Measurements from ENCODE around the gene VNN1. TPM values are rescaled to one million over a fixed set of nuclear protein-coding genes. Genes with fewer than 3 reads are reported as not detected.
"Not testable (repeated sequence)": the region's sequence is repeated elsewhere in the genome, so short reads cannot be mapped to it uniquely, and the experiment has no call there.

VNN1 gene
- total and polyA plus RNA-seq, 11 donors: 0.29 to 2.2 (median 0.49) TPM

DNA sequence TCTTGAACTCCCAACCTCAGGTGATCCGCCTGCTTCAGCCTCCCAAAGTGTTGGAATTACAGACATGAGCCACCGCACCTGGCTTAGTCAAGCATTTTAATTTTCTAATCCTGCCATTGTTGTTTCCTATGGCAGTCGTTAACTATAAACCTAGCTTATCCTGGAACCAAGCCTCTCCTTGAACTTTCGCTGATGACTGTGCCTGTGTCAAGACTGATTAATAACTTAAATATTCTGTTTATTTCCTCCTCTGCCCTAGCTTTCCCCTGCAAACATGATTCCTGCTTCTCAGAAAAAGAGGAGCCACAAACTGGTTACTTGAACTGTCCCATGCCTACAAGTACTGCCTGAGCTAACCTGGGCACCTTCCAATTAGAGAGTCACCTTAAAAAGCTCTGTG, 1.5 kb downstream of the VNN1 start:
- no peaks in the 10 kb centered on the region for H3K36me3 ChIP-seq
- peaks cover 0 to 9% (median 0%) of the 10 kb centered on the region in 12 donors for H3K9me3 ChIP-seq
- no peaks in the 10 kb centered on the region for H3K27me3 ChIP-seq
- no peak for DNase-seq
- ATAC-seq: no peak
- intact Hi-C loops (cut with DNase I): no loop called here
- no peak overlapping the region for H3K4me3 ChIP-seq
- 77 to 89% (median 81%) methylated on average over 4 of the region's 4 CpGs for WGBS, 4 donors
- H3K4me1 ChIP-seq: peaks cover 0 to 27% (median 0%) of the 10 kb centered on the region in 12 donors
- H3K27ac ChIP-seq: peak overlapping the region in 1 of 12 donors; percentile 89
- no peak for TF ChIP-seq POLR2A (IDR thresholded peaks at IDR 0.05)
- TF ChIP-seq, protein P1, sequence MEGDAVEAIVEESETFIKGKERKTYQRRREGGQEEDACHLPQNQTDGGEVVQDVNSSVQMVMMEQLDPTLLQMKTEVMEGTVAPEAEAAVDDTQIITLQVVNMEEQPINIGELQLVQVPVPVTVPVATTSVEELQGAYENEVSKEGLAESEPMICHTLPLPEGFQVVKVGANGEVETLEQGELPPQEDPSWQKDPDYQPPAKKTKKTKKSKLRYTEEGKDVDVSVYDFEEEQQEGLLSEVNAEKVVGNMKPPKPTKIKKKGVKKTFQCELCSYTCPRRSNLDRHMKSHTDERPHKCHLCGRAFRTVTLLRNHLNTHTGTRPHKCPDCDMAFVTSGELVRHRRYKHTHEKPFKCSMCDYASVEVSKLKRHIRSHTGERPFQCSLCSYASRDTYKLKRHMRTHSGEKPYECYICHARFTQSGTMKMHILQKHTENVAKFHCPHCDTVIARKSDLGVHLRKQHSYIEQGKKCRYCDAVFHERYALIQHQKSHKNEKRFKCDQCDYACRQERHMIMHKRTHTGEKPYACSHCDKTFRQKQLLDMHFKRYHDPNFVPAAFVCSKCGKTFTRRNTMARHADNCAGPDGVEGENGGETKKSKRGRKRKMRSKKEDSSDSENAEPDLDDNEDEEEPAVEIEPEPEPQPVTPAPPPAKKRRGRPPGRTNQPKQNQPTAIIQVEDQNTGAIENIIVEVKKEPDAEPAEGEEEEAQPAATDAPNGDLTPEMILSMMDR (IDR thresholded peaks at IDR 0.05): no peak

DNA sequence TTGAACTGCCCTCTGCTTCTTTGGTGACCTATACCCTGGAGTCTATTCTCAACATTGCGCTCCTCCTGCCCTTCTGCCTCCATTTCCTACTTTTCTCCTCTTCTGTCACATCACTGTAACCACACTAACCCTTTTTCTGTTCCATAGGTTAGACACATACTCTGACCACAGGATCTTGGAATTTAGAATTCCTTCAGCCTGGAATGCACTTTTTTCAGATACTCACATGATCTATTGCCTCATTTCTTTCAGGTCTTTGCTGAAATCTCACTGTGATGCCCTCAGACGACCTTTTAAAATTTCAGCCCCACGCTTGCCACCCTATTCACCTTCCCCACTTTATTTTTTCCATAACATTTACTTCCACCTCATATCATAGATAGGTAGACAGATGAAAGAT, 5.1 kb downstream of the VNN1 start:
- no peaks in the 10 kb centered on the region for H3K36me3 ChIP-seq
- intact Hi-C loops (cut with DNase I): no loop called here
- TF ChIP-seq, protein P1 (IDR thresholded peaks at IDR 0.05): no peak
- no peak for TF ChIP-seq POLR2A (IDR thresholded peaks at IDR 0.05)
- DNase-seq (no peak), ATAC-seq (no peak)
- peaks cover 0 to 38% (median 6%) of the 10 kb centered on the region in 12 donors for H3K9me3 ChIP-seq
- peaks cover 0 to 16% (median 0%) of the 10 kb centered on the region in 12 donors for H3K4me1 ChIP-seq
- WGBS, 4 donors: 85 to 88% (median 87%) methylated on average over 3 of the region's 3 CpGs
- no peak overlapping the region for H3K4me3 ChIP-seq
- no peaks in the 10 kb centered on the region for H3K27me3 ChIP-seq
- H3K27ac ChIP-seq: no peak overlapping the region

DNA sequence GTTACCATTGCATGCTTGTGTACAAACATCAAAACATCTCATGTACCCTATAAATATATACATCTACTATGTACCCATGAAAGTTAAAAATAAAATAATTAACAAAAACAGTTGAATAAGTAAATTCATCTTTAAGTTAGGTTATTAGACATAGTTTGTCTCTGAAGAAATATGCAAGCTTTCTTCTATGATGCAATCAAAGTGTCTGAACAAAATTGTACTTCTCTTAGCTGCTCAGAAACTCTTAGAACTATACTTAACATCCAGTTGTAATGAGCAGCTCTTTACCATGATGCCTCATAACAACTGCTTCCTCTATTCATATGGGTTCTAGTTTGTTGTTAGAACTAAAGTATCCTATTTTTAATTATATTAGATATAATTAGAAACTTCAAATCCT, 5.9 kb downstream of the VNN1 start:
- ATAC-seq (no peak), DNase-seq (no peak)
- intact Hi-C loops (cut with DNase I): no loop called here
- Histone ChIP-seq H3K4me1 (peaks cover 0 to 14% (median 0%) of the 10 kb centered on the region in 12 donors), H3K27ac (no peak overlapping the region), H3K27me3 (no peaks in the 10 kb centered on the region), H3K36me3 (no peaks in the 10 kb centered on the region), H3K4me3 (no peak overlapping the region), H3K9me3 (peaks cover 0 to 40% (median 6%) of the 10 kb centered on the region in 12 donors)
- TF ChIP-seq, protein P1 (IDR thresholded peaks at IDR 0.05): no peak
- TF ChIP-seq POLR2A (IDR thresholded peaks at IDR 0.05): no peak

DNA sequence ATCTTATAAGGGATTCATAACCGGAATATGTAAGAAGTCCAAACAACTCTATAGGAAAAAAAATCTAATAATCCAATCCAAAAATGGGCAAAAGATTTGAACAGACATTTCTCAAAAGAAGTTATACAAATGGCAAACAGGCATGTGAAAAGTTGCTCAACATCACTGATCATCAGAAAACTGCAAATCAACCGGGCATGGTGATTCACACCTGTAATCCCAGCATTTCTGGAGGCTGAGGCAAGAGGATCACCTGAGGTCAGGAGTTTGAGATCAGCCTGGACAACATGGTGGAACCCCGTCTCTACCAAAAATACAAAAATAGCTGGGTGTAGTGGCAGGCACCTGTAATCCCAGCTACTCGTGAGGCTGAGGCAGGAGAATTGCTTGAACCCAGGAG, 7.1 kb downstream of the VNN1 start:
- H3K4me1 ChIP-seq; DNase-seq; ATAC-seq; H3K27me3 ChIP-seq; H3K36me3 ChIP-seq; H3K27ac ChIP-seq; intact Hi-C loops (cut with DNase I); H3K4me3 ChIP-seq: not testable (repeated sequence)
- peaks cover 0 to 40% (median 6%) of the 10 kb centered on the region in 12 donors for H3K9me3 ChIP-seq
- 80 to 94% (median 86%) methylated on average over 4 of the region's 4 CpGs for WGBS, 4 donors

DNA sequence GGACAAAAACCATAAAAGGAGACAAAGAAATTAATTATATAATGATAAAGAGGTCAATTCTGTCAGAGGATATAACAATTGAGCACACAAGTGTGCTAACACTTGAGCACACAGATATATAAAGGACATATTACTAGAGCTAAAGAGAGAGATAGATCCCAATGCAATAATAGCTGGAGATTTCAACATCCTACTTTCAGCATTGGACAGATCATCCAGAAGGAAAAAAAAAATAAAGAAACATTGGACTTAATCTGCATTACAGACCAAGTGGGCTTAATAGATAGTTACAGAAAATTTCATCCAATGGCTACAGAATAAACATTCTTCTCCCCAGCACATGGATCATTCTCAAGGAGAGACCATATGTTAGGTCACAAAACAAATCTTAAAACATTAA, 9.9 kb downstream of the VNN1 start:
- no peaks in the 10 kb centered on the region for H3K36me3 ChIP-seq
- TF ChIP-seq, protein P1 (IDR thresholded peaks at IDR 0.05): no peak
- no peak for TF ChIP-seq POLR2A (IDR thresholded peaks at IDR 0.05)
- intact Hi-C loops (cut with DNase I): no loop called here
- H3K4me3 ChIP-seq: no peak overlapping the region
- no peaks in the 10 kb centered on the region for H3K27me3 ChIP-seq
- ATAC-seq (no peak), DNase-seq (no peak)
- H3K4me1 ChIP-seq: no peaks in the 10 kb centered on the region
- no peak overlapping the region for H3K27ac ChIP-seq
- H3K9me3 ChIP-seq: peaks cover 0 to 31% (median 6%) of the 10 kb centered on the region in 12 donors

Measured in heart left ventricle (tissue), 16 donors.